Measurements from ENCODE around the gene DAB2IP. TPM values are rescaled to one million over a fixed set of nuclear protein-coding genes. Genes with fewer than 3 reads are reported as not detected.

Gene DAB2IP
- total RNA-seq, 1 donor from 2014 or later = 67.8 TPM

GRCh38 chr9:121815546-121816448 lies 164.4 kb downstream of the DAB2IP start:
- no peak for DNase-seq (ENCODE audit: low spot score, unreplicated experiment)
- H3K4me3 Mint-ChIP-seq (ENCODE audit: low read depth) = no peak overlapping the region
- H3K27ac Mint-ChIP-seq = no peak overlapping the region
- H3K4me1 Mint-ChIP-seq (ENCODE audit: low read depth) = peaks cover 19% of the 10 kb centered on the region
- TF ChIP-seq CTCF (IDR thresholded peaks at IDR 0.05; ENCODE audit: unreplicated experiment) = no peak
- H3K27me3 Mint-ChIP-seq = peaks cover 29% of the 10 kb centered on the region
- no peaks in the 10 kb centered on the region for H3K9me3 Mint-ChIP-seq (ENCODE audit: low read depth)
- H3K36me3 Mint-ChIP-seq (ENCODE audit: insufficient read depth) = no peaks in the 10 kb centered on the region

GRCh38 chr9:121816449-121816817 lies 165.0 kb downstream of the DAB2IP start:
- Mint-ChIP-seq H3K4me1 (ENCODE audit: low read depth) (peaks cover 19% of the 10 kb centered on the region), H3K36me3 (ENCODE audit: insufficient read depth) (no peaks in the 10 kb centered on the region), H3K27ac (no peak overlapping the region), H3K4me3 (ENCODE audit: low read depth) (no peak overlapping the region), H3K9me3 (ENCODE audit: low read depth) (no peaks in the 10 kb centered on the region), H3K27me3 (peaks cover 32% of the 10 kb centered on the region)
- DNase-seq (ENCODE audit: low spot score, unreplicated experiment) = no peak
- TF ChIP-seq CTCF (IDR thresholded peaks at IDR 0.05; ENCODE audit: unreplicated experiment) = no peak

- DNase-seq (ENCODE audit: low spot score, unreplicated experiment) = no peak
- H3K9me3 Mint-ChIP-seq (ENCODE audit: low read depth) = no peaks in the 10 kb centered on the region
- no peak overlapping the region for H3K4me3 Mint-ChIP-seq (ENCODE audit: low read depth)
- no peaks in the 10 kb centered on the region for H3K36me3 Mint-ChIP-seq (ENCODE audit: insufficient read depth)
- TF ChIP-seq CTCF (IDR thresholded peaks at IDR 0.05; ENCODE audit: unreplicated experiment) = no peak
- H3K27me3 Mint-ChIP-seq = peaks cover 32% of the 10 kb centered on the region
- peaks cover 19% of the 10 kb centered on the region for H3K4me1 Mint-ChIP-seq (ENCODE audit: low read depth)
- H3K27ac Mint-ChIP-seq = no peak overlapping the region
Observed at GRCh38 chr9:121816845-121817450, 165.5 kb downstream of the DAB2IP start.

GRCh38 chr9:121817476-121817875 lies 166.0 kb downstream of the DAB2IP start:
- Mint-ChIP-seq H3K27ac (no peak overlapping the region), H3K4me3 (ENCODE audit: low read depth) (no peak overlapping the region), H3K4me1 (ENCODE audit: low read depth) (peaks cover 19% of the 10 kb centered on the region), H3K9me3 (ENCODE audit: low read depth) (no peaks in the 10 kb centered on the region), H3K27me3 (peaks cover 33% of the 10 kb centered on the region), H3K36me3 (ENCODE audit: insufficient read depth) (no peaks in the 10 kb centered on the region)
- no peak for TF ChIP-seq CTCF (IDR thresholded peaks at IDR 0.05; ENCODE audit: unreplicated experiment)
- DNase-seq (ENCODE audit: low spot score, unreplicated experiment) = no peak

GRCh38 chr9:121818016-121818661 lies 166.7 kb downstream of the DAB2IP start:
- Mint-ChIP-seq H3K9me3 (ENCODE audit: low read depth) (no peaks in the 10 kb centered on the region), H3K4me3 (ENCODE audit: low read depth) (no peak overlapping the region), H3K36me3 (ENCODE audit: insufficient read depth) (no peaks in the 10 kb centered on the region), H3K27me3 (peaks cover 33% of the 10 kb centered on the region), H3K4me1 (ENCODE audit: low read depth) (peaks cover 19% of the 10 kb centered on the region), H3K27ac (no peak overlapping the region)
- DNase-seq (ENCODE audit: low spot score, unreplicated experiment) = no peak
- no peak for TF ChIP-seq CTCF (IDR thresholded peaks at IDR 0.05; ENCODE audit: unreplicated experiment)
